Liver (tissue), 3 donors: ENCODE measurements around the gene RELA.

Experiments used
- ATF3 ChIP-seq: IDR thresholded peaks from 2 replicates; pipeline ENCODE4 v1.6.1; 2016; ENCODE audit warnings: antibody characterized with exemption
- CTCF ChIP-seq: fragments of 150-350 bp; IDR thresholded peaks from 2 replicates; pipeline ENCODE4 v1.5.1; 2017; ENCODE audit warnings: improper control_type of control experiment, low read depth, low read length; ENCODE audit not compliant: missing input control
- GABPA ChIP-seq, 2 donors: IDR thresholded peaks in 1 of 2; conservative IDR thresholded peaks in 1 of 2; 2 replicates each; pipeline ENCODE4 v1.6.1; 2016; ENCODE audit warnings: antibody characterized with exemption in 2 of 2, mild to moderate bottlenecking in 1 of 2, moderate library complexity in 1 of 2
- JUND ChIP-seq, 2 donors: IDR thresholded peaks; 2 replicates each; pipeline ENCODE4 v1.6.1; 2016; ENCODE audit warnings: antibody characterized with exemption in 2 of 2
- donor health status: healthy.
- donor health status: healthy.

DNA sequence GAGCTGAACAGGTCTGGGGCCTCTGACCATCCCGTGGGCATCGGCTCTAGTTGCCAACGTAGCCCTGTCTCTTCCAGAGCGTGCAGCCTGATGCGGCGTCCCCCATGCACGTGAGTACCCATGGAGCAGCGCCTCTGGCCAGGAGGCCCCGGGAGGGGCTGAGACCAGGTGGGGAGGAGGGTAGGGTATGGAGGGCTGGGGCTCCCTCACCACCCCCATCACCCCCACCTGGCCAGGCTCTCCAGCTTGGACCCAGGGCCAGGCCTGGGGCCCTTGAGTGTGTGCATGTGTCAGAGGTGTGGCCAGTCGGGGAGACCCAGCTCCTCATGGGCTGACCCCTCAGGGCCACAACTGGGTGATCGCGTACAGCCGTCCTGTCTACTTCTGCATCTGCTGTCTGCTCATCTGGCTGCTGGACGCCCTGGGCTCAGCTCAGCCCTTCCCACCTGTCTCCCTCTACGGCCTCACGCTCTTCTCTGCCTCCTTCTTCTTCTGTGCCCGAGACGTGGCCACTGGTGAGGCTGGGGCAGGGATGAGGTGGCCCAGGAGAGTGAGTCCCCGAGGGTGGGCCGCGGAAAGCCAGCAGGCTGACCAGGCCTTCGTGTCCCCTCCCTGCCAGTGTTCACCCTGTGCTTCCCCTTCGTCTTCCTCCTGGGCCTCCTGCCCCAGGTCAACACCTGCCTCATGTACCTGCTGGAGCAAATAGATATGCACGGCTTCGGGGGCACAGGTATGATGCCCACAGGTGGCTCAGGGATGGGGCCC lies 38.7 kb downstream of the RELA start:
- TF ChIP-seq CTCF (no peak), GABPA (IDR thresholded peaks at IDR 0.05 in 1 of 2, conservative IDR thresholded peaks at IDR 0.05 in 1 of 2) (no peak), JUND (IDR thresholded peaks at IDR 0.05) (no peak), ATF3 (no peak)
